WI38 (cell line): Measurements from ENCODE around the gene SAAL1.
A peak's percentile ranks its signal among the peaks of the same experiment; 100 is the strongest.

Source experiments
- H3K4me3 ChIP-seq: 2 replicates; pipeline ENCODE4 v1.5.1; 2011; ENCODE audit warnings: low read depth, mild to moderate bottlenecking, control low read depth, low read length
- TF ChIP-seq, protein P1 (sequence below): IDR thresholded peaks from 2 replicates; pipeline ENCODE4 v1.5.1; 2012; ENCODE audit warnings: low read depth, mild to moderate bottlenecking, control low read depth, low read length

SAAL1 gene

DNA sequence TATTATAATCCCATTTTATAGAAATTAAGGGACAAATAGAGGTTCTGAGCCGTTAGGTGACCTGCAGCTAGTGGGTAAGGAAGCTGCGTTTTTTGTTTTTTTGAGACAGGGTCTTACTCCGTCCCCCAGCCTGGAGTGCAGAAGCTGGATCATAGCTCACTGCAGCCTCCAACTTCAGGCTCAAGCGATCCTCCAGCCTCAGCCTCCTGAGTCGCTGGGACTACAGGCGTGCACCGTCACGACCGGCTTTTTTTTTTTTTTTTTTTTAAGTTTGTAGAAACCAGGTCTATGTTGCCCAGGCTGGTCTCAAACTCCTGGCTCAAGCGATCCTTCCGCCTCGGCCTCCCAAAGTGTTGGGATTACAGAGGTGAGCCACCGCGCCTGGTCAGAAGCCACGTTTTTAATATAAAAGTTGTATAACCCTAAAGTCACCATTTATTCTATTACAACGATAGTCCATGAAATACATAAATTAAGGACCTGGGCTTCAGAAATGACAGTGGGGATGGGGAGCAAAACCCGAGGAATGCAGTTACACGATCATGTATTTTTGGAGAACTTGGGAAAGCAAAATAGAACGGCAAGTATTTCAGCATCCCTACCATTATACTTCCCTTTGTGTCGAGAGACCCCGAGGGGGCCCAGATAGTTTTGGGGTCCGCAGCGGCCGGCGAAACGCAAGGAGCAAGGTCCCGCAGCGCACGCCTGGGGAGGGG lies 638 bp downstream of the SAAL1 start:
- peak overlapping the region; percentile 95 for H3K4me3 ChIP-seq
- TF ChIP-seq, protein P1, sequence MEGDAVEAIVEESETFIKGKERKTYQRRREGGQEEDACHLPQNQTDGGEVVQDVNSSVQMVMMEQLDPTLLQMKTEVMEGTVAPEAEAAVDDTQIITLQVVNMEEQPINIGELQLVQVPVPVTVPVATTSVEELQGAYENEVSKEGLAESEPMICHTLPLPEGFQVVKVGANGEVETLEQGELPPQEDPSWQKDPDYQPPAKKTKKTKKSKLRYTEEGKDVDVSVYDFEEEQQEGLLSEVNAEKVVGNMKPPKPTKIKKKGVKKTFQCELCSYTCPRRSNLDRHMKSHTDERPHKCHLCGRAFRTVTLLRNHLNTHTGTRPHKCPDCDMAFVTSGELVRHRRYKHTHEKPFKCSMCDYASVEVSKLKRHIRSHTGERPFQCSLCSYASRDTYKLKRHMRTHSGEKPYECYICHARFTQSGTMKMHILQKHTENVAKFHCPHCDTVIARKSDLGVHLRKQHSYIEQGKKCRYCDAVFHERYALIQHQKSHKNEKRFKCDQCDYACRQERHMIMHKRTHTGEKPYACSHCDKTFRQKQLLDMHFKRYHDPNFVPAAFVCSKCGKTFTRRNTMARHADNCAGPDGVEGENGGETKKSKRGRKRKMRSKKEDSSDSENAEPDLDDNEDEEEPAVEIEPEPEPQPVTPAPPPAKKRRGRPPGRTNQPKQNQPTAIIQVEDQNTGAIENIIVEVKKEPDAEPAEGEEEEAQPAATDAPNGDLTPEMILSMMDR, result no peak

DNA sequence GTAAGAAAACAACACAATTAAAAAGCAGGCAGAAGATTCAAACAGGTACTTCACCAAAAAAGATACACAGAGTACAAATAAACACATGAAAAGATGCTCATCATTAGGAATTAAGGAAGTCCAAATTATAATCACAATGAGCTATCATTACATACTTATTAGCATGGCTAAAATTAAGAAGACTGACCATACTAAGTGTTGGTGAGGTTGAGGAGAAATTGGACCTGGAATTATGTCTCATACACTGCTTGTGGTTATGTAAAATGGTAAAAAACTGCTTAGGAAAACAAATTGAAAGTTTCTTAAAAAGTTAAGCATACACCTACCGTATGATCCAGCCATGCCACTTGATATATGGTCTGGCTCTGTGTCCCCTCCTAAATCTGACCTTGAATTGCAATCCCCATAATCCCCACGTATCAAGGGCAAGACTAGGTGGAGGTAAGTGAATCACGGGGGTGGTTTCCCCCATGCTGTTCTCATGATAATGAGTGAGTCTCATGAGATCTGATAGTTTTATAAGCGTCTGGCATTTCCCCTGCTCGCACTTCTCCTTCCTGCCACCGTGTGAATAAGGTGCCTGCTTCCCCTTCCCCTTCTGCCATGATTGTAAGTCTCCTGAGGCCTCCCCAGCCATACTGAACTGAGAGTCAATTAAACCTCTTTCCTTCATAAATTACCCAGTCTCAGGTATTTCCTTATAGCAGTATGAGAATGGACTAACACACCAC lies 4.8 kb downstream of the SAAL1 start:
- H3K4me3 ChIP-seq, result no peak overlapping the region
- TF ChIP-seq, protein P1, result no peak

DNA sequence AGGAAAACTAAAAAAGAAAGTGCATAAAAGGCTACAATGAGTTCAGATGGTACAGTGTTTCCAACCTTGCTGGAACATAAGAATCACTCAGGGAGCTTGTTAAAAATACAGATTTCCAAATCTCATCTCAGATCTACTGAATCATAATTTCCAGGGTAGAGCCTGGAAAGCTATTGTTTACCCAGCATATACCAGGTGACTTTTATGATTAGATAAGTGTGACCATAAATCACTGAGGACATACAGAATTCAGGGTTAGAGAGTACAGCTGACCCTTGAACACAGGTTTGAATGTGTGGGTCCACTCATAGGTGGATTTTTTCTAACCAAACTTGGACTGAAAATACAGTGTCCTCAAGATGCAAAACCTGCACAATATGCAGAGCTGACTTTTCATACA lies 11.9 kb downstream of the SAAL1 start:
- TF ChIP-seq, protein P1, result no peak
- no peak overlapping the region for H3K4me3 ChIP-seq

DNA sequence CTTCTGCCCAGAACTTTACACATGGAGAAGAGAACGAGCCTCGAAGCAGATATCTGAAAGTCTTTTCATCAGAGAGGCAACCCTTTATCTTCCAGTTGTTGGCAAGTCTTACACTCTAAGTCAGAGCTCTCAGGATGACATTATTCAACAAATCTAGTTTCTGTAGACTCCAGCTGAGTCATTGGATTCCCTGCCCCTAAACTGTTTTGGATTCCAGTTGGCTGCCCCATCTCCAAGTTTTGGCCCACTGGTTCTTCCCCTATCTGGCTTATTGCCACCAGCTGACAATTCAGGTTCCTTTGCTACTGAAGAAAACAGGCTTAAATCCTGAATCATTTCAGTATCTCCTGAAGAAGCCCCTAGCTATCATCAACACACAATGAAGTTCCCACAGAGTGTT lies 14.2 kb downstream of the SAAL1 start:
- no peak overlapping the region for H3K4me3 ChIP-seq
- TF ChIP-seq, protein P1, result no peak

DNA sequence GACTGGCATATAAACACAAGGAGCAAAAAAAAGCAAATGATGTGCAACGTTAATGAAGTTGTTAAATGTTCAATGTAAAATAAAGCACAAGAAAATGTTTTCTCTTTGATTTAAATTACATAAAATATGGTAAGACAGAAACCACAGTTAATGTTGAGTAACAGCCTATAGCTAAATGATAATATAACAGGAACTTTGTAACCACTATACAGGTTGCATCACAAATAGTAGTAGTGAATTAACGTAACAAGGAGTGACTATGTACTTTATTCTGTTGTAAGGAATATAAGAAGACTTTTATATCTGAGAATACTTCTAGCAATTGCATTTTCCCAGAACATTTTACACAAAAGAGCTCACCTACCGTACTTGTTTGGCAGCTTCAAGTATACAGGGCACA lies 16.9 kb downstream of the SAAL1 start:
- no peak overlapping the region for H3K4me3 ChIP-seq
- TF ChIP-seq, protein P1, result no peak

DNA sequence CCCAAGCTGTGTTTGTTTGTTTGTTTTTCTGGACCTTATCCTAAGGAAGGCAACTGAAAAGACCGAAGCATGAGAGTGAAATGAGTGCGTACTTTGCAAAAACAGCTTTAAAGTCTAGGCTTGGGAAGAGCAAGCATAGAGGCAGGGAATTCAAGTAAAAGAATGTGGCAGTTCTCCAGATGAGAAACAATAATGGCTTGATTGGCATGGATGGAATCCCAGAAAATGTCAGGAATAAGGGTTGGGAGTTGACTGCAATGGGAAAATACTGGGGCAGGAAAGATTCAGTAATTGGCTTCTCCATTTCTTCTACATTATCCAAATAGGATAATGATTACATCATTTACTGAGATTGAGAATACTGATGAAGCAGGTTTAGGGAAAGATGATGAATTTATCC lies 17.5 kb downstream of the SAAL1 start:
- no peak overlapping the region for H3K4me3 ChIP-seq
- TF ChIP-seq, protein P1, result no peak

DNA sequence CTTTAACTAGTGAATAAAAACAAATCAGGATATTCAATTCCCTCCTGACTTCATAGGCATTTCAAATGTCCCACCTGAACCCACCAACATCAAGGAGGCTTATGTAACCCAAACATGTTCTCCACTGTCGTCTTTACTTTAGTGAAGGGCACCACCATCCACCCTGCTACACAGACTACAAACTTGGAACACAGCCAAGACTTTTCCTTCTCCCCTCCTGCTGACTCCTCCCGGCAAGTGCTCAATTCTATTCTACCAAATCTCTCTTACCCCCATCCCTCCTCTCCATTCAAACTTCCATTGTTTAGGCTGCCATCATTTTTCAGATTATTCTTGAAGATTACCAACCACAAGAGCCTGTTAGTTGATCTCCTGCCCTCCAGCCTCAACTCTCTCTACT lies 24.3 kb downstream of the SAAL1 start:
- no peak overlapping the region for H3K4me3 ChIP-seq
- TF ChIP-seq, protein P1, result no peak
